Hematopoietic multipotent progenitor cell treated with erythropoietin and hydrocortisone succinate and interleukin-3 and kit ligand, for 17 days (in vitro differentiated cells): ENCODE data around the gene OR8U1.
"Not testable (repeated sequence)": the region's sequence is repeated elsewhere in the genome, so short reads cannot be mapped to it uniquely, and the experiment has no call there.

ENCODE experiments used
- DNase-seq: peaks from one replicate; pipeline ENCODE4 v3.0.0-alpha.2; 2015; ENCODE audit warnings: low spot score

The OR8U1 gene

DNA sequence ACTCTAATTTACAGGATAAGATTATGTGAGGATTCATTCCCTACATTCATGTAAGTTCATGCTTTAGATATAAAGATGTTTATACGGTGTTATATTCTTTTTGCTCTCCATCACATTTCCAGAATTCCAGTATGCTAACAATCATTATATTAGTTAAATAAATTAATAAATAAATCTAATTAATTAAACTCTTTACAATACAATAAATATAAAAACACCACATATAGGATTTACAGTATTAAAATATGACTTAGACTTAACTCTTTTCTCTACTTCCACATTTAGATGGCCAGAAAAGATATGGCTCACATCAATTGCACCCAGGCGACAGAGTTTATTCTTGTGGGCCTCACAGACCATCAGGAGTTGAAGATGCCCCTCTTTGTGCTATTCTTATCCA, at the start of gene OR8U1:
Gene OR8U1, plus strand, starts transcription at position 301 of the 400 bp plus-strand sequence. Its CDS starts 0 bp downstream, at position 301.
- DNase-seq, result no peak

- no peak for DNase-seq
Measured at GRCh38 chr11:56331861-56332491, 43.4 kb upstream of the OR8U1 start.

- no peak for DNase-seq
Measured at GRCh38 chr11:56333156-56333555, 42.3 kb upstream of the OR8U1 start.

- DNase-seq, result no peak
Measured at GRCh38 chr11:56340289-56340688, 35.1 kb upstream of the OR8U1 start.

- DNase-seq, result no peak
Measured at GRCh38 chr11:56345739-56346138, 29.7 kb upstream of the OR8U1 start, which contains the start of gene OR8K1. Gene OR8K1 (plus strand): TSS chr11:56346039. CDS start chr11:56346039, 0 bp downstream.

DNA sequence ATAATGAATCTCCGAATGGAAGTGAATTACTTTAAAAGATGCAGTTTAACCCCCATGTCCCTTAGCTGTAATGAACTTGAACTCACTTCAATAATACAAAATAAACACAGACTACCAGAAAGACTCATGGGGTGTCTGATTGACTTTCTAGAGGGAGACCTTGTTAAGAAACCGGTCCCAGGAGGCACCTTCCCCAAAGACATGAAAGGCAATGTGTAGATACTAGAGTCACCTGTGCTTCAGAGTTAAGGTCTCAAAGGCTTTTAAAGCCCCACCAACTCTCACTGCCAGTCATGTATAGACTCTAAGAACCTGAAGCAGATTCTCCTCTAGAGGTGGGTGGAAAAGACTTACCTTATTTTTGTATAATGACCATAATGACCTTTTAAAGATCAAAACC, 21.4 kb upstream of the OR8U1 start, which contains the start of gene OR8J1:
Gene OR8J1, plus strand, starts transcription at position 301 of the 400 bp plus-strand sequence. CDS start 5,956 bp downstream, outside the sequence.
- DNase-seq, result no peak

- DNase-seq, result no peak
Measured at GRCh38 chr11:56380120-56380519, 4.7 kb downstream of the OR8U1 start.

GRCh38 chr11:56394381-56394780, 19.0 kb downstream of the OR8U1 start:
- no peak for DNase-seq

DNA sequence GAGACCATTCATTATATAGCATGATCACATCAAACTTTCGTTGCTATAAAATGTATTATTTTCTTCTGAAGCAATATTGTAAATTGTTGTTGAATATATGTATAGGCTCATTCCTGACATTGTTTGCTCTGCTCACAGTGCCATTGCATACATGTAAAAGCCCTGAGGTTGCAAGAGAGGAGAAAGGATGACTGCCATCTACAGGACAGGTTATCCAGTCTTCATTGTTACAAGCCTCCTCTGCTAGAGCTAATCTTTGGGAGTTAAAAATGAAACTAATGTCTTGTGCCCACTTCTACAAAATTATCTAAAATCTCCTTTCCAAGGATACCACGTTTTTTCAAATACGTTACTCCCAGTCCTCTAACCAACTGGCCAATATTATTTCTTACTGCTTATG, 20.6 kb downstream of the OR8U1 start:
- DNase-seq, result no peak

DNA sequence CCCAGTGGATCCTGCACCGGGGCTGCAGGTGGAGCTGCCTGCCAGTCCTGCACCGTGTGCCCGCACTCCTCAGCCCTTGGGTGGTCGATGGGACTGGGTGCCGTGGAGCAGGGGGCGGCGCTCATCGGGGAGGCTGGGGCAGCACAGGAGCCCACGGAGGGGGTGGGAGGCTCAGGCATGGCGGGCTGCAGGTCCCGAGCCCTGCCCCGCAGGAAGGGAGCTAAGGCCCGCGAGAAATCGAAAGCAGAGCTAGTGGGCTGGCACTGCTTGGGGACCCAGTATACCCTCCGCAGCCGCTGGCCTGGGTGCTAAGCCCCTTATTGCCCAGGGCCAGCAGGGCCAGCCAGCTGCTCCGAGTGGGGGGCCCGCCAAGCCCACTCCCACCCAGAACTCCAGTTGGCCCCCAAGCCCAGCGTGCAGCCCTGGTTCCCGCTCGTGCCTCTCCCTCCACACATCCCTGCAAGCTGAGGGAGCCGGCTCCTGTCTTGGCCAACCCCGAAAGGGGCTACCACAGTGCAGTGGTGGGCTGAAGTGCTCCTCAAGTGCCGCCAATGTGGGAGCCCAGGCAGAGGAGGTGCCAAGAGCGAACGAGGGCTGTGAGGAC, 26.5 kb downstream of the OR8U1 start:
- DNase-seq, result not testable (repeated sequence)

- DNase-seq, result no peak
Measured at GRCh38 chr11:56404393-56404792, 29.0 kb downstream of the OR8U1 start.

DNA sequence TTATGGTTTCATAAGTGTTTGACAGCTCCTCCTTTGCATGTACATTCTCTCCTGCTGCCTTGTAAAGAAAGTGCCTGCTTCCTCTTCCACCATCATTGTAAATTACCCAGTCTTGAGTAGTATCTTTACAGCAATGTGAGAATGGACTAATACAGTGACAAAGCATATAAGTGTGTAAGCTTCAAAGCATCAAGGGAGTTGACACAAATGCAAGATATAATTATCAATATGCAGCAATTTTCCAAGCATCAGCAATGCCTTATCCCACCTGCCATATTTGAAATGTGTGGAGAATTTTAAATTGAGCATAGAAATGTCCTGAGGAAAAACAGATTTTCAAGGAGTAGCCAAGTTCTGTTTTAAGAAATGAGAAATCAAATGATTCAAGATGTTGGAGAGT, 35.4 kb downstream of the OR8U1 start:
- no peak for DNase-seq

- no peak for DNase-seq
Measured at GRCh38 chr11:56412396-56412795, 37.0 kb downstream of the OR8U1 start, which contains the start of gene OR5AL1. Gene OR5AL1 (plus strand): TSS chr11:56412696.
